SU-DHL-6 (cell line): Measurements from ENCODE around the gene XRN2.

Experiments used
- H2AFZ ChIP-seq: fragments of 200-600 bp; sonication (generic); 2 replicates; pipeline ENCODE4 v1.6.1; 2014; ENCODE audit warnings: low read depth, mild to moderate bottlenecking, moderate library complexity, mixed read lengths, antibody characterized with exemption, low read length; ENCODE audit not compliant: severe bottlenecking
- H3F3A ChIP-seq: fragments of 200-600 bp; shearing (Covaris generic); 2 replicates; pipeline ENCODE4 v1.6.0; 2016; ENCODE audit warnings: antibody characterized with exemption, mild to moderate bottlenecking; ENCODE audit not compliant: insufficient read depth
- H3K27ac ChIP-seq: fragments of 200-600 bp; sonication (generic); 2 replicates; pipeline ENCODE4 v1.5.1; 2016; ENCODE audit warnings: low read depth, mild to moderate bottlenecking, low read length, moderate library complexity, mixed read lengths
- H3K27me3 ChIP-seq: fragments of 200-600 bp; sonication (generic), shearing (Covaris generic); 2 replicates; pipeline ENCODE4 v1.6.0; 2014; ENCODE audit warnings: mild to moderate bottlenecking, low read length
- H3K36me3 ChIP-seq: fragments of 200-600 bp; sonication (generic); 2 replicates; pipeline ENCODE4 v1.6.1; 2014; ENCODE audit warnings: mild to moderate bottlenecking, low read length, mixed read lengths
- H3K4me2 ChIP-seq: fragments of 300-600, 200-600 bp; shearing (Covaris generic), sonication (generic); 2 replicates; pipeline ENCODE4 v1.6.0; 2014; ENCODE audit warnings: low read length, low read depth, mild to moderate bottlenecking; ENCODE audit not compliant: poor library complexity, severe bottlenecking
- H3K4me3 ChIP-seq: fragments of 200-600 bp; sonication (generic); 2 replicates; pipeline ENCODE4 v1.5.1; 2014; ENCODE audit warnings: antibody characterized with exemption, low read length, mild to moderate bottlenecking, mixed read lengths; ENCODE audit not compliant: insufficient read depth, poor library complexity, severe bottlenecking
- H3K79me2 ChIP-seq: fragments of 200-600 bp; sonication (generic); 2 replicates; pipeline ENCODE4 v1.6.1; 2014; ENCODE audit warnings: mild to moderate bottlenecking, low read length, moderate library complexity; ENCODE audit not compliant: insufficient read depth
- H3K9ac ChIP-seq: fragments of 200-600 bp; sonication (generic); 2 replicates; pipeline ENCODE4 v1.7.0; 2014; ENCODE audit warnings: mild to moderate bottlenecking, low read length
- H3K9me2 ChIP-seq: fragments of 200-600 bp; sonication (generic); replicated peaks from 2 replicates; pipeline ENCODE4 v1.6.1; 2014; ENCODE audit warnings: low read length; ENCODE audit not compliant: insufficient read depth
- H3K9me3 ChIP-seq: fragments of 200-600 bp; sonication (generic); 2 replicates; pipeline ENCODE4 v1.6.1; 2014; ENCODE audit warnings: low read length, mixed read lengths; ENCODE audit not compliant: insufficient read depth
- H4K20me1 ChIP-seq: fragments of 200-600 bp; sonication (generic); 2 replicates; pipeline ENCODE4 v1.6.1; 2014; ENCODE audit warnings: low read depth, mild to moderate bottlenecking, antibody characterized with exemption, low read length, moderate library complexity, mixed read lengths
- EZH2phosphoT487 ChIP-seq: fragments of 200-600 bp; sonication (generic), shearing (Covaris generic); conservative IDR thresholded peaks from 2 replicates; pipeline ENCODE4 v1.6.1; 2018; ENCODE audit warnings: mild to moderate bottlenecking, antibody characterized with exemption, low read length, moderate library complexity, mixed read lengths
- TF ChIP-seq, protein P1 (sequence below): fragments of 200-600 bp; sonication (generic); IDR thresholded peaks from one replicate; pipeline ENCODE4 v1.5.1; 2017; ENCODE audit warnings: antibody characterized with exemption, mild to moderate bottlenecking, low read length, moderate library complexity; ENCODE audit not compliant: insufficient read depth, poor library complexity, severe bottlenecking

Gene XRN2

DNA sequence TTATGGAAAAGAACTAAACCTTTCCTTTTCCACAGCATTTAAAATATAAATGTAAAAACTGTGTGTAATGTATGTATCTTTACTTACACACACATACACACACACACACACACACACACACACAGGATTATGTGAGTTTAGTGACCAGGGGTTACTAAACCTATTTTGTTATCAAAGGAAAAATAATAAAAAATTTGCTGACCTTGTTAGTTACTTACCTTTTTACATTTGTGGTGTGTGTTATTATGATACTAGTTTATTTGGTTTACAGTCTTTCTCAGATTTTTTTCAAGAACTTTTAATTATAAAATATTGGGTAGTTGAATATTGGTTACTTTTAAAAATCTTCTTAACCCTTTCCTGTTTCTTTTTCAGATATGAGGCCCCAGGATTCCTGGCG, 78.5 kb downstream of the XRN2 start:
- Histone ChIP-seq H3K4me3 (no peak overlapping the region), H3F3A (no peaks in the 10 kb centered on the region), H3K9ac (no peak overlapping the region), H3K9me3 (no peaks in the 10 kb centered on the region), H3K27ac (no peak overlapping the region), H3K9me2 (no peaks in the 10 kb centered on the region), H3K4me2 (no peak overlapping the region), H3K27me3 (no peaks in the 10 kb centered on the region), H3K36me3 (peaks cover 14% of the 10 kb centered on the region; the same call in 1 of the 2 replicates), H4K20me1 (no peaks in the 10 kb centered on the region; the same call in 1 of the 2 replicates), H2AFZ (no peak overlapping the region), H3K79me2 (0 out of 2 replicates have a peak, but pooled peaks cover under 1% of the 10 kb centered on the region)
- TF ChIP-seq, protein P1, sequence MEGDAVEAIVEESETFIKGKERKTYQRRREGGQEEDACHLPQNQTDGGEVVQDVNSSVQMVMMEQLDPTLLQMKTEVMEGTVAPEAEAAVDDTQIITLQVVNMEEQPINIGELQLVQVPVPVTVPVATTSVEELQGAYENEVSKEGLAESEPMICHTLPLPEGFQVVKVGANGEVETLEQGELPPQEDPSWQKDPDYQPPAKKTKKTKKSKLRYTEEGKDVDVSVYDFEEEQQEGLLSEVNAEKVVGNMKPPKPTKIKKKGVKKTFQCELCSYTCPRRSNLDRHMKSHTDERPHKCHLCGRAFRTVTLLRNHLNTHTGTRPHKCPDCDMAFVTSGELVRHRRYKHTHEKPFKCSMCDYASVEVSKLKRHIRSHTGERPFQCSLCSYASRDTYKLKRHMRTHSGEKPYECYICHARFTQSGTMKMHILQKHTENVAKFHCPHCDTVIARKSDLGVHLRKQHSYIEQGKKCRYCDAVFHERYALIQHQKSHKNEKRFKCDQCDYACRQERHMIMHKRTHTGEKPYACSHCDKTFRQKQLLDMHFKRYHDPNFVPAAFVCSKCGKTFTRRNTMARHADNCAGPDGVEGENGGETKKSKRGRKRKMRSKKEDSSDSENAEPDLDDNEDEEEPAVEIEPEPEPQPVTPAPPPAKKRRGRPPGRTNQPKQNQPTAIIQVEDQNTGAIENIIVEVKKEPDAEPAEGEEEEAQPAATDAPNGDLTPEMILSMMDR, result no peak
- TF ChIP-seq EZH2phosphoT487, result no peak

DNA sequence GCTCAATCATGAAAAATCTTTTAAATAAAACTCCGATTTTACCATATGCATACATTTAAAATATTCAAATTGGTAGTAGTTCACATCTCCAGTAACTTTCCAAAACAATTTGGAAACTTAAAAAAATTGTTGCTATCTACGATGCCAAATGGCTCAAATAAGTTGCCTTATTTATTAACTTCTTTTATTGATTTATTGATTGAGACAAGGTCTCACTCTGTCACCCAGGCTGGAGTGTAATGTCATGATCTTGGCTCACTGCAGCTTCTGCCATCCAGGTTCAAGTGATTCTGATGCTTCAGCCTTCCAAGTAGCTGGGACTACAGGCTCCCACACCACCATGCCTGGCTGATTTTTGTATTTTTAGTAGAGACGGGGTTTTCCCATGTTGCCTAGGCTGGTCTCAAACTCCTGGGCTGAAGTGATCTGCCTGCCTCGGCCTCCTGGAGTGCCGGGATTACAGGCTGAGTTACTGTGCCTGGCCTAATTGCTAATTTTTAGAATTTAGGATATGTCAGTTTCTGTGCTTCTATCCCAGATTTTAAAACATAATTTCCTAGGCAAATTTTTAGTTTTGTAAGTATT, 81.3 kb downstream of the XRN2 start:
- Histone ChIP-seq H3K9ac (no peak overlapping the region), H3K27ac (no peak overlapping the region), H3K4me3 (no peak overlapping the region), H3K36me3 (peaks cover 9% of the 10 kb centered on the region; the same call in 1 of the 2 replicates), H2AFZ (no peak overlapping the region), H3K4me2 (no peak overlapping the region), H3F3A (no peaks in the 10 kb centered on the region), H3K79me2 (no peaks in the 10 kb centered on the region), H3K9me2 (no peaks in the 10 kb centered on the region), H4K20me1 (no peaks in the 10 kb centered on the region), H3K9me3 (no peaks in the 10 kb centered on the region), H3K27me3 (no peaks in the 10 kb centered on the region)
- no peak for TF ChIP-seq EZH2phosphoT487
- TF ChIP-seq, protein P1, result no peak

DNA sequence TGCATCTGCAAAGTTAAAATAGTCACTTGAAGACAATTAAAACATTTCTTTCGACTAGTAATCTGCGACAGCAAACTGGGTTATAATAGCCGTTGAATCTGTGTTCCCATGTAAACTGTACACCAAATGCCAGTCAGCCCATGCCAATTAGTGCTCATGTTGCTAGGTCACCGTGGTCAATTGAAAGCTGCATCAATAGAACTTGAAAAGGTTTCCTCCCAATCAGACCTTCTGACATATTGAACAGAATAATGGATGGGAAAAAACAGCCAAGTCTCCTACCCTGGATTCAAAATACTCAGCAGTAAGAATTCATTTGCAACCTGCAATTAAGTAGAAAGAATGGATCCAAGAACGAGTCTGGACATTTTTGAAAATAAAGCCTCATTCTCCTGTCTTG, 83.0 kb downstream of the XRN2 start:
- H3K4me3 ChIP-seq, result no peak overlapping the region
- no peaks in the 10 kb centered on the region for H3K9me2 ChIP-seq
- no peaks in the 10 kb centered on the region for H3K27me3 ChIP-seq
- peaks cover 9% of the 10 kb centered on the region; the same call in 1 of the 2 replicates for H3K36me3 ChIP-seq
- H3K9ac ChIP-seq, result no peak overlapping the region
- no peak overlapping the region for H3K4me2 ChIP-seq
- no peaks in the 10 kb centered on the region for H3K9me3 ChIP-seq
- H3F3A ChIP-seq, result no peaks in the 10 kb centered on the region
- H3K27ac ChIP-seq, result no peak overlapping the region
- no peak for TF ChIP-seq EZH2phosphoT487
- TF ChIP-seq, protein P1, result no peak
- H2AFZ ChIP-seq, result no peak overlapping the region
- H4K20me1 ChIP-seq, result no peaks in the 10 kb centered on the region
- no peaks in the 10 kb centered on the region for H3K79me2 ChIP-seq
